Choroid plexus epithelial cell (primary cell): ENCODE data around the gene TPM3.
A peak's percentile ranks its signal among the peaks of the same experiment; 100 is the strongest.

Experiments used
- DNase-seq: peaks from one replicate; pipeline ENCODE4 v3.0.0-alpha.2; 2010; ENCODE audit warnings: low read depth
- H3K4me3 ChIP-seq: 2 replicates; pipeline ENCODE4 v1.5.1; 2011; ENCODE audit warnings: low read depth, mild to moderate bottlenecking, control low read depth, low read length, moderate library complexity
- CTCF ChIP-seq: conservative IDR thresholded peaks from 2 replicates; pipeline ENCODE4 v1.5.1; 2011; ENCODE audit warnings: low read depth, mild to moderate bottlenecking, control low read depth, inconsistent platforms, low read length, moderate library complexity

The TPM3 gene

DNA sequence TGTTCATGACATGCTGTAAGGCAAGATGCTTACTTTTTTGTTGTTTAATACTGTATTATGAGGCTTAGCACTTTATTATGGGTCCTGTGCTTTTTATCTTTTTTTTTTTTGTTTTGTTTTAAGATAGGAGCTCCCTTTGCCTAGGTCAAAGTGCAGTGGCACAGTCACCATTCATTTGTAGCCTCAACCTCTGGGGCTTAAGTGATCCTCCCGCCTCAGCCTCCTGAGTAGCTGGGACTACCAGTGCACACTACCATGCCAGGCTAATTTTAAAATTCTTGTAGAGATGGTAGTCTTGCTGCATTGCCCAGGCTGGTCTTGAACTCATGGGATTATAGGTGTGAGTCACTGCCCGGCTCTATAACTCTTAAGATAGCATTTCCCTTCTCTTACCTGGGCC is 33.5 kb upstream of the TPM3 start:
- DNase-seq, result no peak
- no peak for TF ChIP-seq CTCF
- H3K4me3 ChIP-seq, result no peak overlapping the region

GRCh38 chr1:154223621-154224020 is 31.7 kb upstream of the TPM3 start:
- TF ChIP-seq CTCF, result no peak
- no peak for DNase-seq
- H3K4me3 ChIP-seq, result no peak overlapping the region

- H3K4me3 ChIP-seq, result no peak overlapping the region
Observed at GRCh38 chr1:154222918-154223317, 31.0 kb upstream of the TPM3 start.

GRCh38 chr1:154222518-154222917 is 30.6 kb upstream of the TPM3 start:
- H3K4me3 ChIP-seq, result peak overlapping the region; percentile 94
- no peak for TF ChIP-seq CTCF
- DNase-seq, result peak; percentile 14

More at GRCh38 chr1:154222918-154223317, 31.0 kb upstream of the TPM3 start:
- no peak for DNase-seq
- TF ChIP-seq CTCF, result no peak

DNA sequence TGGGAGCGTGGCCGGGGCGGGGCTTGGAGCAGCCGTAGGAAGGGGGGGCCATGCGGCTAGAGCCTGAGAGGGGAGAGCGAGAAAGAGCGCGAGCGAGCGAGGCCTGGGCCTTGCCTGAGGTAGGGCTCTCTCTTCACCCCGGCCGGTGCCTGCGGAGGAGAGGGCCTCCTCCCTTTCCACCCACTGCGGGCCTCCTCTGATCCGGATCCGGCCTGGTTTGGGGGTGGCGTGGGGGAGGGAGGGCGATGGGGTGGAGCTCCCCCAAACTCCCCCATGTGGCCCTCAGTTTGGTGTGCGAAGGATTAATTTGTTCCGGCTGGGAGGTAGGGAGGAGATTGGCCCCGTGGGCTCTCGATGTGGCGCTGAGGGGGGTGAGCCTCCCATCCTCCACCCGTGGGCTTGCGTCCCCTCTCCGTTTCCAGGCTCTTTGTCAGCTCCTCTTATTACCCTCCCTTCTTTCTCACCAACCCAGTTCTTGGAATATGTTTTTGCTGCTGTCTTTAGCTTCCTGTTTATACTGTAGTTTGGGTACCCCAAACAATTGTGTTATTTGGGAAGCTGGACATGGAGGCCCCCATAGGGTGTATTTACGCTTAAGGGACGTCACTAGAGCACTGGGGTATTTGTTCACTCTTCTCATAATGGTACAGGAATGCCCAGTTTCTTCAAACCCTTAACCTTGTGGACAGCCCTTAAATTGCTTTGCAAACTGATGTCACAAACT is 29.5 kb upstream of the TPM3 start:
- peak; percentile 88 for DNase-seq
- TF ChIP-seq CTCF, result no peak
- peak overlapping the region; percentile 94 for H3K4me3 ChIP-seq

DNA sequence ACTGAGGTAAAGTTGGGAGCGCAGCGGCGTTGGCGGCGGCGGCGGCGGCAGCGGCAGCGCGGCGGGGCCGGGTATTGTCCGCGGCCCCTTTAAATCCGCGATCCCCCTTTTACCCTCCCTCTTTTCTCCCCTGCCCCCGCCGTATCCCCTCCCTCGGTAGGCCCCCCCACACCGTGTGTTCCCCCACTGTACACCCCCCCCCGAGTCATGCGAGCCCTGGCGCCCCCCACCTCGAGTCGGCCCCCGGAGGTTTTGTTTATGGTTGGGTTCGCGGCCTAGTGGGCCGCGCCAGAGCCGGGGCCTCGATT is 29.0 kb upstream of the TPM3 start:
- TF ChIP-seq CTCF, result no peak
- peak overlapping the region; percentile 94 for H3K4me3 ChIP-seq
- no peak for DNase-seq

GRCh38 chr1:154220071-154220969 is 28.4 kb upstream of the TPM3 start, which contains the start of gene UBAP2L:
Gene UBAP2L, plus strand, starts transcription at chr1:154220955. Its CDS starts 4,169 bp downstream, at chr1:154225124.
- H3K4me3 ChIP-seq, result peak within 1 kb of the TSS; percentile 94
- peak; percentile 99 for DNase-seq
- TF ChIP-seq CTCF, result no peak
